Adrenal gland (tissue), 12 donors: ENCODE results near the gene STN1. TPM values are rescaled to one million over a fixed set of nuclear protein-coding genes. Genes with fewer than 3 reads are reported as not detected.

Experiments used
- DNase-seq, 7 donors: peaks; one replicate each; pipeline ENCODE4 v3.0.0-alpha.2; 2019 to 2020
- H3K27ac ChIP-seq, 5 donors: fragments of 200-600 bp; sonication (generic) in 4 of 5; 1 replicate in 3 of 5; 2 replicates in 2 of 5; pipeline versions ENCODE4 v1.5.1 to v1.8.0; 2016 to 2020; ENCODE audit warnings: mild to moderate bottlenecking in 1 of 5
- H3K27me3 ChIP-seq: fragments of 200-600 bp; 2 replicates; pipeline ENCODE4 v1.8.0; 2021
- H3K36me3 ChIP-seq, 2 donors: fragments of 200-600 bp; replicated peaks in 1 of 2; 1 replicate in 1 of 2; 2 replicates in 1 of 2; pipeline versions ENCODE4 v1.5.1 to v1.8.0; 2018 to 2022
- H3K4me1 ChIP-seq, 2 donors: fragments of 200-600 bp; replicated peaks in 1 of 2; 1 replicate in 1 of 2; 2 replicates in 1 of 2; pipeline versions ENCODE4 v1.5.1 to v1.8.0; 2018 to 2021
- H3K4me3 ChIP-seq, 4 donors: fragments of 200-600 bp; sonication (generic) in 3 of 4; one replicate each; pipeline ENCODE4 v1.5.1; 2016 to 2018
- H3K9me3 ChIP-seq, 3 donors: fragments of 200-600 bp; sonication (generic) in 1 of 3; replicated peaks in 1 of 3; 1 replicate in 2 of 3; 2 replicates in 1 of 3; pipeline versions ENCODE4 v1.5.1 to v1.8.0; 2016 to 2021
- CTCF ChIP-seq, 6 experiments: fragments of 450-650 bp in 4 of 6; fragments of 200-600 bp in 2 of 6; sonication (generic) in 1 of 6; IDR thresholded peaks; 1 replicate in 5 of 6; 2 replicates in 1 of 6; pipeline versions ENCODE4 v1.5.1 to v1.8.0; 2016 to 2021; ENCODE audit warnings: antibody characterized with exemption in 6 of 6, mild to moderate bottlenecking in 2 of 6, moderate library complexity in 1 of 6
- POLR2A ChIP-seq, 2 donors: fragments of 450-650 bp; IDR thresholded peaks; one replicate each; pipeline ENCODE4 v1.6.1; 2017; ENCODE audit warnings: antibody characterized with exemption in 2 of 2, mild to moderate bottlenecking in 2 of 2, moderate library complexity in 1 of 2
- WGBS, 4 donors: extraction: QIAGEN DNeasy Blood & Tissue Kit in 2 of 4; methylation state at CpG; one replicate each; pipeline versions ENCODE4 v1.1.5 to v1.1.7; 2013 to 2017; 5-methylcytosine and 5-hydroxymethylcytosine counted together
- intact Hi-C, 2 donors: fragments of 100-400 bp; cut with DNase I; formaldehyde crosslinking; loops; one replicate each; pipeline versions ENCODE4 v1.14.1 to v1.15.0; 2022 to 2023
- polyA plus RNA-seq, 3 donors: library from polyadenylated mRNA; stranded (reverse); fragments of 200-250 nt in 2 of 3; fragments of 350-450 nt in 1 of 3; fragmentation: Illumina TruSeq in 1 of 3; extraction: RNeasy Lipid Tissue Mini Kit (QIAGEN cat#74804) in 1 of 3; gene quantifications; one replicate each; pipeline ENCODE4 v1.2.3, GENCODE V29; 2013 to 2014
- total RNA-seq, 9 donors: library from RNA; depleted of rRNA in 4 of 9; stranded (reverse); fragments of >200 nt in 4 of 9; fragments of 120-200 nt in 1 of 9; fragmentation: NEBNext Ultra II Directional in 1 of 9; extraction: Animal tissue kit (Norgen Biotek cat#: 25700) in 1 of 9; gene quantifications; one replicate each; pipeline versions ENCODE4 v1.1.0 to v1.2.4, GENCODE V29; 2013 to 2023
- donor health status: healthy with polysubstance abuse.
- donor health status: Bipolar disorder and iron deficiency.
- donor health status: DM: yes; HTN: yes; CAD: no.
- donor health status: DM: no; HTN: no; CAD: no.
- donor health status: DM: no; HTN: no; CAD: no.
- donor health status: DM: yes; HTN: yes; CAD: no.

STN1 gene
- total and polyA plus RNA-seq, 12 donors = 14.8 to 73.6 (median 36.2) TPM

GRCh38 chr10:103885617-103886016, 32.4 kb downstream of the STN1 start:
- no peak for TF ChIP-seq POLR2A (IDR thresholded peaks at IDR 0.05)
- peaks cover 0 to 44% of the 10 kb centered on the region in 2 donors for H3K36me3 ChIP-seq
- H3K4me1 ChIP-seq = peaks cover 14 to 36% of the 10 kb centered on the region in 2 donors
- WGBS, 4 donors = 64 to 83% (median 77%) methylated on average over 6 of the region's 6 CpGs
- no peaks in the 10 kb centered on the region for H3K27me3 ChIP-seq
- no peak for DNase-seq
- H3K9me3 ChIP-seq = no peaks in the 10 kb centered on the region
- intact Hi-C loops = loop anchor here in 1 of 2 donors (5.0 kb wide), 1 partner anchor 327 kb away; no protein-coding TSS in a partner anchor
- H3K4me3 ChIP-seq = no peak overlapping the region
- H3K27ac ChIP-seq = no peak overlapping the region

GRCh38 chr10:103884681-103885139, 33.3 kb downstream of the STN1 start:
- H3K27ac ChIP-seq = no peak overlapping the region
- TF ChIP-seq POLR2A (IDR thresholded peaks at IDR 0.05) (no peak), CTCF (IDR thresholded peaks at IDR 0.05) (peak; percentile 71 to 79 (median 77))

GRCh38 chr10:103882285-103883007, 35.5 kb downstream of the STN1 start:
- intact Hi-C loops = no loop called here
- no peaks in the 10 kb centered on the region for H3K27me3 ChIP-seq
- H3K27ac ChIP-seq = peak overlapping the region in 3 of 5 donors; percentile 38 to 78 (median 45)
- no peak overlapping the region for H3K4me3 ChIP-seq
- peaks cover 0 to 18% of the 10 kb centered on the region in 2 donors for H3K4me1 ChIP-seq
- DNase-seq = peak in 6 of 7 donors; percentile 56 to 75 (median 62)
- H3K9me3 ChIP-seq = no peaks in the 10 kb centered on the region
- 56 to 79% (median 64%) methylated on average over 6 to 8 of the region's 8 CpGs for WGBS, 4 donors
- peaks cover 0 to 52% of the 10 kb centered on the region in 2 donors for H3K36me3 ChIP-seq
- TF ChIP-seq CTCF (IDR thresholded peaks at IDR 0.05) (no peak), POLR2A (IDR thresholded peaks at IDR 0.05) (no peak)

More at GRCh38 chr10:103884681-103885139, 33.3 kb downstream of the STN1 start:
- Histone ChIP-seq H3K36me3 (peaks cover 0 to 47% of the 10 kb centered on the region in 2 donors), H3K27me3 (no peaks in the 10 kb centered on the region), H3K4me3 (no peak overlapping the region), H3K4me1 (peaks cover 14 to 36% of the 10 kb centered on the region in 2 donors), H3K9me3 (no peaks in the 10 kb centered on the region)
- peak in 6 of 7 donors; percentile 28 to 64 (median 55) for DNase-seq
- WGBS, 4 donors = 39 to 67% (median 56%) methylated on average over 3 of the region's 3 CpGs
- intact Hi-C loops = loop anchor here in 1 of 2 donors (5.0 kb wide), 1 partner anchor 328 kb away; no protein-coding TSS in a partner anchor

- peak overlapping the region in 3 of 5 donors; percentile 38 to 78 (median 45) for H3K27ac ChIP-seq
- no peak for DNase-seq
- no peaks in the 10 kb centered on the region for H3K27me3 ChIP-seq
- 74 to 81% (median 78%) methylated on average over 15 of the region's 15 CpGs for WGBS, 4 donors
- TF ChIP-seq POLR2A (IDR thresholded peaks at IDR 0.05) = no peak
- no peak for TF ChIP-seq CTCF (IDR thresholded peaks at IDR 0.05)
- no peaks in the 10 kb centered on the region for H3K9me3 ChIP-seq
- no peak overlapping the region for H3K4me3 ChIP-seq
- H3K36me3 ChIP-seq = peaks cover 0 to 44% of the 10 kb centered on the region in 2 donors
- intact Hi-C loops = no loop called here
- peaks cover 0 to 18% of the 10 kb centered on the region in 2 donors for H3K4me1 ChIP-seq
These were observed 36.3 kb downstream of the STN1 start for GRCh38 chr10:103881416-103882284.
